H9 (cell line): Measurements from ENCODE around the gene PIK3CG. TPM values are rescaled to one million over a fixed set of nuclear protein-coding genes. Genes with fewer than 3 reads are reported as not detected.

Experiments used
- DNase-seq: peaks from one replicate; pipeline ENCODE4 v3.0.0-alpha.2; 2017
- H2AFZ ChIP-seq: one replicate; pipeline ENCODE4 v1.6.1; 2013; ENCODE audit warnings: mild to moderate bottlenecking, low read length, control low read depth, moderate library complexity
- H2AK5ac ChIP-seq: 2 replicates; pipeline ENCODE4 v1.6.1; 2013; ENCODE audit warnings: low read length, control low read depth, mixed read lengths; ENCODE audit not compliant: insufficient read length
- H2BK120ac ChIP-seq: one replicate; pipeline ENCODE4 v1.6.1; 2013; ENCODE audit warnings: low read depth, mild to moderate bottlenecking, low read length, control low read depth, inconsistent platforms; ENCODE audit not compliant: poor library complexity, severe bottlenecking
- H2BK12ac ChIP-seq: 2 replicates; pipeline ENCODE4 v1.6.1; 2013; ENCODE audit warnings: low read length, control low read depth, mixed read lengths, low read depth; ENCODE audit not compliant: insufficient read length
- H2BK15ac ChIP-seq: 2 replicates; pipeline ENCODE4 v1.6.1; 2013; ENCODE audit warnings: low read depth, low read length, control low read depth
- H2BK20ac ChIP-seq: one replicate; pipeline ENCODE4 v1.6.1; 2013; ENCODE audit warnings: low read depth, mild to moderate bottlenecking, low read length, control low read depth, inconsistent platforms; ENCODE audit not compliant: poor library complexity, severe bottlenecking
- H2BK5ac ChIP-seq: 2 replicates; pipeline ENCODE4 v1.6.1; 2013; ENCODE audit warnings: low read length, control low read depth, mixed read lengths; ENCODE audit not compliant: insufficient read length
- H3K14ac ChIP-seq: 2 replicates; pipeline ENCODE4 v1.6.1; 2013; ENCODE audit warnings: low read length, control low read depth; ENCODE audit not compliant: insufficient read depth
- H3K18ac ChIP-seq: 2 replicates; pipeline ENCODE4 v1.6.1; 2013; ENCODE audit warnings: low read depth, mild to moderate bottlenecking, mixed read lengths, low read length, control low read depth; ENCODE audit not compliant: insufficient read length
- H3K23ac ChIP-seq: 2 replicates; pipeline ENCODE4 v1.6.1; 2013; ENCODE audit warnings: low read length, control low read depth, mixed read lengths, low read depth; ENCODE audit not compliant: insufficient read length
- H3K23me2 ChIP-seq: 2 replicates; pipeline ENCODE4 v1.6.1; 2013; ENCODE audit warnings: low read depth, mild to moderate bottlenecking, mixed read lengths, low read length, control low read depth; ENCODE audit not compliant: insufficient read length, poor library complexity, severe bottlenecking
- H3K27ac ChIP-seq: 2 replicates; pipeline ENCODE4 v1.5.1; 2013; ENCODE audit warnings: low read length, control low read depth, mixed read lengths, low read depth; ENCODE audit not compliant: insufficient read length
- H3K27me3 ChIP-seq: 2 replicates; pipeline ENCODE4 v1.6.1; 2013; ENCODE audit warnings: low read length, control low read depth, inconsistent platforms; ENCODE audit not compliant: insufficient read depth
- H3K4ac ChIP-seq: 2 replicates; pipeline ENCODE4 v1.6.1; 2013; ENCODE audit warnings: low read depth, mild to moderate bottlenecking, control low read depth, inconsistent platforms, low read length, moderate library complexity
- H3K4me1 ChIP-seq: 2 replicates; pipeline ENCODE4 v1.6.1; 2013; ENCODE audit warnings: low read length, control low read depth, inconsistent platforms; ENCODE audit not compliant: insufficient read depth
- H3K4me2 ChIP-seq: 2 replicates; pipeline ENCODE4 v1.6.1; 2013; ENCODE audit warnings: low read length, control low read depth, mixed read lengths; ENCODE audit not compliant: insufficient read length, insufficient read depth
- H3K56ac ChIP-seq: 2 replicates; pipeline ENCODE4 v1.6.1; 2013; ENCODE audit warnings: low read depth, mild to moderate bottlenecking, mixed read lengths, low read length, control low read depth; ENCODE audit not compliant: insufficient read length
- H3K79me1 ChIP-seq: 2 replicates; pipeline ENCODE4 v1.6.1; 2013; ENCODE audit warnings: low read depth, mild to moderate bottlenecking, moderate library complexity, low read length, control low read depth, inconsistent platforms; ENCODE audit not compliant: insufficient read depth, poor library complexity, severe bottlenecking
- H3K79me2 ChIP-seq: 2 replicates; pipeline ENCODE4 v1.6.1; 2013; ENCODE audit warnings: low read length, control low read depth, inconsistent platforms; ENCODE audit not compliant: insufficient read depth
- H3K9ac ChIP-seq: 2 replicates; pipeline ENCODE4 v1.6.1; 2013; ENCODE audit warnings: low read length, control low read depth, mixed read lengths; ENCODE audit not compliant: insufficient read length; ENCODE audit errors: extremely low read depth
- H3K9me3 ChIP-seq: one replicate; pipeline ENCODE4 v1.6.1; 2013; ENCODE audit warnings: low read depth, low read length, inconsistent platforms; ENCODE audit not compliant: control insufficient read depth
- H3T11ph ChIP-seq: one replicate; pipeline ENCODE4 v1.6.1; 2013; ENCODE audit warnings: mild to moderate bottlenecking, low read length, control low read depth, inconsistent platforms
- H4K20me1 ChIP-seq: one replicate; pipeline ENCODE4 v1.6.1; 2013; ENCODE audit not compliant: control insufficient read depth, insufficient read length, insufficient read depth
- H4K5ac ChIP-seq: 2 replicates; pipeline ENCODE4 v1.6.1; 2013; ENCODE audit warnings: low read depth, mild to moderate bottlenecking, mixed read lengths, low read length, control low read depth; ENCODE audit not compliant: insufficient read length
- H4K8ac ChIP-seq: replicated peaks from 2 replicates; pipeline ENCODE4 v1.6.1; 2013; ENCODE audit warnings: low read length, control low read depth, mixed read lengths, low read depth; ENCODE audit not compliant: insufficient read length
- H4K91ac ChIP-seq: 2 replicates; pipeline ENCODE4 v1.6.1; 2013; ENCODE audit warnings: low read depth, mild to moderate bottlenecking, moderate library complexity, mixed read lengths, low read length, control low read depth; ENCODE audit not compliant: insufficient read length
- H3K27ac Mint-ChIP-seq, 3 experiments: 2 replicates in 2 of 3; 3 replicates in 1 of 3; pipeline ENCODE4 v1.8.0; 2020 to 2021; ENCODE audit warnings: mixed read lengths in 3 of 3, mild to moderate bottlenecking in 1 of 3, moderate library complexity in 1 of 3
- H3K27me3 Mint-ChIP-seq: 2 replicates; pipeline ENCODE4 v1.8.0; 2021; ENCODE audit warnings: low read depth, mild to moderate bottlenecking, moderate library complexity, mixed read lengths
- H3K36me3 Mint-ChIP-seq, 3 experiments: 2 replicates in 2 of 3; 3 replicates in 1 of 3; pipeline ENCODE4 v1.8.0; 2020 to 2021; ENCODE audit warnings: low read depth in 3 of 3, mixed read lengths in 3 of 3; ENCODE audit not compliant: insufficient read depth in 1 of 3
- H3K4me1 Mint-ChIP-seq, 2 experiments: 2 replicates each; pipeline ENCODE4 v1.8.0; 2020; ENCODE audit warnings: mixed read lengths in 2 of 2
- H3K4me3 Mint-ChIP-seq, 2 experiments: 2 replicates in 1 of 2; 3 replicates in 1 of 2; pipeline ENCODE4 v1.8.0; 2020 to 2021; ENCODE audit warnings: mild to moderate bottlenecking in 2 of 2, mixed read lengths in 2 of 2, moderate library complexity in 1 of 2
- H3K9me3 Mint-ChIP-seq, 2 experiments: 2 replicates in 1 of 2; 3 replicates in 1 of 2; pipeline ENCODE4 v1.8.0; 2020; ENCODE audit warnings: mild to moderate bottlenecking in 2 of 2, mixed read lengths in 2 of 2, moderate library complexity in 1 of 2
- WGBS: extraction: QIAGEN DNeasy Blood & Tissue Kit; methylation state at CpG from one replicate; pipeline ENCODE4 v1.1.7; 2013; ENCODE audit warnings: missing lambda C conversion rate, low lambda C conversion rate, mixed read lengths; ENCODE audit not compliant: insufficient read length; ENCODE audit errors: extremely low coverage; 5-methylcytosine and 5-hydroxymethylcytosine counted together
- total RNA-seq: library from RNA; stranded (reverse); gene quantifications from 2 replicates; pipeline ENCODE4 v1.2.1, GENCODE V29; 2021
- TF ChIP-seq, protein P1 (sequence below): fragments of 200-600 bp; sonication (generic); conservative IDR thresholded peaks from 3 replicates; pipeline ENCODE4 v1.8.0; 2021; ENCODE audit warnings: antibody characterized with exemption, mild to moderate bottlenecking

PIK3CG gene
- total RNA-seq, 1 experiment from 2014 or later, result not detected

DNA sequence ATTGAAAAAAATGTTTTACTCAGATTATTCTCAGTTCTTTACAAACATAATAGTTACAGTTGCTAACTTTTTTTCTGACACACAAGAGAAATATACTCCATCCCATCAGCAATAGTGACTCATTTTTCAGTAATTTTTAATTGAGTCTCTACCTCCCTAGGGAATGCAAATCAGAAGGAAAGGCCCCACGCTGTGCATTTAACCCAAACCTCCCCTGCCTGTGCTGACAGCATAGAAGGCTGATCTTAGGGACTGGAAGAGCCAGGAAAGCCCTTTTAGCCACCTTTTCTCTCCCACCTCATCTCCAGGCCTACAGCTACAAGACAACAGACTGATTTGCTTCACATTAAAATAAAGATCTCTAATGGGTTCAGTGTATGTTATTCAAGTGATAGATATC lies 24.7 kb upstream of the PIK3CG start:
- Histone ChIP-seq H2AFZ (no peak overlapping the region), H2AK5ac (no peak overlapping the region), H3K14ac (no peak overlapping the region), H2BK120ac (no peak overlapping the region), H3K9me3 (no peaks in the 10 kb centered on the region), H3K4me1 (no peaks in the 10 kb centered on the region; the same call in 1 of the 2 replicates), H3K4me2 (no peak overlapping the region), H3K27me3 (no peaks in the 10 kb centered on the region), H3K23ac (no peak overlapping the region), H4K91ac (no peak overlapping the region), H4K20me1 (no peaks in the 10 kb centered on the region), H3K18ac (no peak overlapping the region), H2BK20ac (no peak overlapping the region), H2BK5ac (no peak overlapping the region), H4K5ac (no peak overlapping the region), H3K4ac (no peak overlapping the region), H3T11ph (no peak overlapping the region), H2BK15ac (no peak overlapping the region), H3K79me2 (no peaks in the 10 kb centered on the region), H2BK12ac (no peak overlapping the region), H4K8ac (no peak overlapping the region), H3K27ac (no peak overlapping the region), H3K79me1 (no peaks in the 10 kb centered on the region), H3K9ac (no peak overlapping the region), H3K56ac (no peak overlapping the region), H3K23me2 (no peaks in the 10 kb centered on the region)
- no peaks in the 10 kb centered on the region; a peak in 2 of 7 replicates for H3K36me3 Mint-ChIP-seq
- no peak overlapping the region for H3K27ac Mint-ChIP-seq
- WGBS, result no CpG with 5 or more reads among the region's 1 CpG
- peaks cover 5% of the 10 kb centered on the region; the same call in 1 of the 2 replicates for H3K27me3 Mint-ChIP-seq
- no peak overlapping the region; a peak in 1 of 5 replicates for H3K4me3 Mint-ChIP-seq
- peak; percentile 41 for DNase-seq
- H3K4me1 Mint-ChIP-seq, result peaks cover 25 to 31% of the 10 kb centered on the region in 2 experiments
- TF ChIP-seq, protein P1, sequence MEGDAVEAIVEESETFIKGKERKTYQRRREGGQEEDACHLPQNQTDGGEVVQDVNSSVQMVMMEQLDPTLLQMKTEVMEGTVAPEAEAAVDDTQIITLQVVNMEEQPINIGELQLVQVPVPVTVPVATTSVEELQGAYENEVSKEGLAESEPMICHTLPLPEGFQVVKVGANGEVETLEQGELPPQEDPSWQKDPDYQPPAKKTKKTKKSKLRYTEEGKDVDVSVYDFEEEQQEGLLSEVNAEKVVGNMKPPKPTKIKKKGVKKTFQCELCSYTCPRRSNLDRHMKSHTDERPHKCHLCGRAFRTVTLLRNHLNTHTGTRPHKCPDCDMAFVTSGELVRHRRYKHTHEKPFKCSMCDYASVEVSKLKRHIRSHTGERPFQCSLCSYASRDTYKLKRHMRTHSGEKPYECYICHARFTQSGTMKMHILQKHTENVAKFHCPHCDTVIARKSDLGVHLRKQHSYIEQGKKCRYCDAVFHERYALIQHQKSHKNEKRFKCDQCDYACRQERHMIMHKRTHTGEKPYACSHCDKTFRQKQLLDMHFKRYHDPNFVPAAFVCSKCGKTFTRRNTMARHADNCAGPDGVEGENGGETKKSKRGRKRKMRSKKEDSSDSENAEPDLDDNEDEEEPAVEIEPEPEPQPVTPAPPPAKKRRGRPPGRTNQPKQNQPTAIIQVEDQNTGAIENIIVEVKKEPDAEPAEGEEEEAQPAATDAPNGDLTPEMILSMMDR, result no peak
- H3K9me3 Mint-ChIP-seq, result no peaks in the 10 kb centered on the region; a peak in 1 of 5 replicates
